Measurements from ENCODE around the gene SPSB1.

Gene SPSB1

DNA sequence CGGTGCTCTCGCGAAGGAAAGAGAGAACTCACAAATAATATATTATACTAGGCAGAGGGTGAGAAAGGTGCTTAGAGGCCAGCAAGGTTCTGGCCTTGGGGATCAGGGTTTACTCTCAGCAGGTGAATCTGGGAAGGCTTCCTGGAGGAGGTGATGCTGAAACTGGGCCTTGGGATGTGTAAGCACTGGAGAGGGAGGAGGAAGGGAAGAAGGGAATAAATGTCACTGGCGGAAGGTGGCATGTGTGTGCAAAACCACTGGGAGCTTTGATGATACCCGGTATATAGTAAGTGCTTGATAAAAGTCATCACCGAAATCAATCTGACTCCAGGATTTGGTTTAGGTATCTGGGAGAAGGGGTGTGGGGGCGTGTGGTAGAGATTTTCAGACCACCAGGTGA is 24.4 kb downstream of the SPSB1 start:
- in situ Hi-C loops (cut with MboI; ENCODE audit: low sequenced_read_pairs) = no loop called here

DNA sequence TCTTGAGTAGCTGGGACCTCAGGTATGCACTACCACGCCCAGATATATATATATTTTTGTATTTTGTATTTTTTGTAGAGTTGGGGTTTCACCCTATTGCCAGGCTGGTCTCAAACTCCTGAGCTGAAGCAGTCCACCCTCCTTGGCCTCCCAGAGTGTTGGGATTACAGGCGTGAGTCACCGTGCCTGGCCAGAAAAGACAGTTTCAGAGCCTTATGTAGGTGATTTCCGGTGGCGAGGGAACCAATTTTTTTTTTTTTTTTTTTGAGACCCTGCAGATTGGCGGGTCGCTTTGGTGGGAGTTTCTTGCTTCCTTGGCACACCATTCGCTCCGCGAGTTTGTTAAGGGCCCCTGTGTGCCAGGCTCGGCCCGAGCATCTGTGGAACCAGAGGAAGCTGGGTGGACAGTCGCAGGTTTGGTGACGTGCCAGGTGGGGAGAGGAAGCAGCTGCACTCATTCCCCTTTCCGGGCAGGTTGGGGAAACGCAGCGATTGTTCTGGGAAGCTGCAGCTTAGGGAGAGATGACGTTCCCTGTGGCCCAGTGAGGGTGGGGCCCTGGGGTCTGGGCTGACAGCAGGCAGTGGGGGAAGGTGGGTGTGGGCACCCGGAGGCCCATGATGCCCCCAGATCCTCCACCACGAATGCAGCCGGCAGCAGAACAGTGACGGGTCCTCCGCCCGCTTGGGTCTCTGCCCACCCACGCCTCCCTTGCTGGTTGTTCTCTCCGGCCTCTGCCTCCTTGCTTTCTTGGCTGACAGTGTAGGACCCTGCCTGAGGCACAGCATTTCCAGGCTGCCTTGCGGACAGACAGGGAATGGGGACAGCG is 25.1 kb downstream of the SPSB1 start:
- in situ Hi-C loops (cut with MboI; ENCODE audit: low sequenced_read_pairs) = no loop called here

DNA sequence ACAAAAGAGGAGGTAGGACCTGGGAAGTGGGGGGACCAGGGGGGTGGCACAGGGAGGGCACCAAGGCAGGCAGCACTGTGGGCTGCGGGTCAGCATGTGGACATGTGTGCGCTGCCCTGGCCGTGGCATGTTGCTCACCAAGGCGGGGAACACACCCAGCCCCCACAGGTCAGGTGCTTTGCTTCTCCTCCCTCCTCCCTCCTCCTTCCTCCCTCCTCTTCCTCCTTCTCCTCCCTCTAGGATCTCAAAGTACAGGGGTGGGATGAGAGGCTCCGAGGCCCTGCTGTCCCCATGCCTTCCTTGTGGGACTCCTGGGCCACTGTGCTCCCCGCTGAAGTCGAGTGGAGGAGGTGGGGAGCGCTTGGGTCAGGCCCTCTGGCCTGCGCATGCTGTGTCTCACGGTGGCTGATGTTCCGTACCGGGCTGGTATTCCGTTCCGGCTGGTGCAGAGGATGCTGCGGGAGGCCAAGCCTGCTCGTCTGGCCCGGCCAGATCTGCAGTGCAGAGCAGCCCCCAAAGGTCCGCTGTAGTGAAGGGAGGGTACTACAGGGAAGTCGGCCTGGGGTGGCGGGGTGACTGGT is 26.6 kb downstream of the SPSB1 start:
- in situ Hi-C loops (cut with MboI; ENCODE audit: low sequenced_read_pairs) = no loop called here

DNA sequence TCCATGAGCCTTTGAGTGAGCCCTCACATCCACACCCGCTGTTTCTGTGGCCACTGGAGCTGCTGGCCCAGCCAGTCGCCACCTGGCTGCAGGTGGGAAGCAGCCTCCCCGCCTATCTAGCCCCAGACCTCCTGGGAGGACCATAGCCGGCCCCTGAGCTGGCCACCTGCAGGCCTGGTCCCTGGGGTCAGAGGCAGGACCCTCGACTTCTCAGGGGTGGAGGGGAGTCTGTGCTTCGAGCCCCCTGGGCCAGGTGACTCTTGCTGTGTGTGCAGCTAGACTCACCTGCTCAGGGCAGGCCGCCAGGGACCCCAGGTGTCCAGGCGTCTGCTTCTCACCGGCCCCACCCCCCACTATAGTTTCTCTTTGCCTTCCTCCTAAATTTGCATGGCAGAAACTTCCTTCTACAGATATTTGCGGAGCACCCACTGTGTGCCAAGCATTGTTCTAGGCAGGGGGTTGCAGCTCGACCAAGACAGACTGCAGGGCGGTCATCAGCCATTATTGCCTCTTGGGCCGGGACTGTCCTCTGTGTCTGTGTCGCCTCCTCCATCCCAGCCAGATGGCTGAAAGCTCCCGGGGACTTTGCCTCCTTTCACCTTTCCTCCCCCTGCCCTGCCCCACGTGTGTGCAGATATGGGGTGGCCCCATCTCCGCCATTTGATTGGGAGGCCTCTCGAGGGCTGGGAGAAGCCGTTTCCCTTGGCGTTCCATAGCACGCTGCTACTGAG is 27.3 kb downstream of the SPSB1 start:
- in situ Hi-C loops (cut with MboI; ENCODE audit: low sequenced_read_pairs) = no loop called here

GRCh38 chr1:9320520-9321479 is 28.1 kb downstream of the SPSB1 start:
- in situ Hi-C loops (cut with MboI; ENCODE audit: low sequenced_read_pairs) = no loop called here

DNA sequence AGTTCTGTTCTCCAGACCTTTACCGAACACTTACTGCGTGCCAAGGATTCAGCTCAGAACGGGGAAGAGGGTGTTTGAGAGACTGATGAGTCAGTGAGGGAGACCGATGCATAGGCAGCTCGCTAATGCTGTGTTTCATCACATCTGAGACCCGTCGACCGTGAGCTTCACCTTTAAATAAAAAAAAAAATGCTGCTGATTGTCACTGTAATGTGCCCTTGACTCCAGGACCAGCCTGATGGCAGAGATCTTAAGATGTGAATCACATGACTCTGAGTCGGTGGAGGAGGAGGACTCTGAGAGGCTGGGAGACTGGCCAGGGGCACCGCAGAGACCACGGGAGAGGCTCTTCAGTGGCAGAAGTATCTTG is 28.8 kb downstream of the SPSB1 start:
- in situ Hi-C loops (cut with MboI; ENCODE audit: low sequenced_read_pairs) = no loop called here

DNA sequence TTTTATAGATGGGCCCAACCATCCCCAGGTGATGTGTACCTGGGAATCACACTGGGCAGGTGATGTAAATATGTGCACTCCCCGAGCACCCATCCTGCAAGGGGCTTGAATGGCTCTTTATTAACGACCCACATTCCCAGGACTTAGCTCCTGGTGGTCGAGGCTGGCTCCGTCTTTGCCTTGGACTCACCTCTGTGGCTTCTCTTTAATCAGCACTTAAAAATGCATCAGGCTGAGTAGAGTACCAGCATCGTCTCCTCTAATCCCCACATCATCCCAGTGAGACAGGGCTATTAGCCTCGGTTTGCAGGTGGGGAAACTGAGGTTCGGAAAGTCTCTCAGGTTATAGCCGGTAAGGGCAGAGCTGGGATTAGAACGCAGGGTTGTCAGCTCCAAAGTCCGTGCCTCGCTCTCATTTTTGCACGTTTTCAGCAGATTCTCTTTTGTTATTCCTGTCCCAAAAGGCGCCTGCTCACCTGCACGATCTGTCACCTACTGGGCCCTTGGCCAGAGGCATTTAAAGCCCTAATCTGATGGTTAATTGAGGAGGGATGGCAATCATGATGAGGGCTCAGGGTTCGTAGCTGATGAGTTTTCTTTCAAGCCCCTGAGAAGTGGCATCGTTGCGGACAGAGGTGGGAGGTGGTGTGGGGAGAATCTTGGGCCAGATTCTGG is 29.4 kb downstream of the SPSB1 start:
- in situ Hi-C loops (cut with MboI; ENCODE audit: low sequenced_read_pairs) = no loop called here

GRCh38 chr1:9322661-9323244 is 30.1 kb downstream of the SPSB1 start:
- in situ Hi-C loops (cut with MboI; ENCODE audit: low sequenced_read_pairs) = no loop called here

DNA sequence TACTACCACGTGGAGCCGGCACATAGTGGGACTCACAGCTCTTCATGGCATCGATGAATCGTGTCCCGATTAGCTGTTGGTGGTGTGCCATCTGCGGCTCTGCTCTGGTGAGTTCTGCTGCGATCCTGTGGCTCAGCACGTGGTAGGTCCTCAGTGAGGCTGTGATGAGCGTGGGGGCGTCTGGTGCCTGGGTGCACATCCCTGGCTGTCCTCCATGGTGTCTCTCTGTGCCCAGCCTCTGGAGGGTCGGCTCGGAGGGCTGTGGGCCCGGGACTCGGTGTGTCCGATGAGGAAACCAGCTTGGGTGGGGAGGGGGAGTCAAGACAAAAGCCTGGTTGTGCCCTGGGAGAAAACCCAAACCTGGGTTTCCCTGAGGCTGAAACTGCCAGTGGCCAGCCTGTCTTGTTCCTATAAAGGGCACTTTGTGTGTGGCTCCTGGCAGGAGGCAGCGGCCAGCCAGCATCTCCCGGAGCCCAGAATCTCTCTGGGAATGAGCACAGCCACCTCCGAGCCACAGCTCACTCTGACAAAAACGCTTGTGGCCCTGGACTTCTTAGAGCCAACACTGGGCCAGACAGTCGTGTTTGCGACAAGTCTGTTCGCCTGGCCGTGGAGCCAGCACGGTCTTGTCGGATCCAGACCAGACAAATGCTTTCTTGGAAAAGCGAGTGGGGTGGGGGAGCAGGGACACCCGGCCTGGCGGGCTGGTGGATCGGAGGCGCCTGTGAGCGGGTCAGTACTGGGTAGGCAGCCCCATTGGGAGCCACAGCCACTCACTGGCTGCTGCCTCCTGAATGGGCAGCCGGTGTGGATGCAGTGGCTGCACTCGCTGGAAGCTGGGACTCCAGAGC is 31.8 kb downstream of the SPSB1 start:
- in situ Hi-C loops (cut with MboI; ENCODE audit: low sequenced_read_pairs) = no loop called here

DNA sequence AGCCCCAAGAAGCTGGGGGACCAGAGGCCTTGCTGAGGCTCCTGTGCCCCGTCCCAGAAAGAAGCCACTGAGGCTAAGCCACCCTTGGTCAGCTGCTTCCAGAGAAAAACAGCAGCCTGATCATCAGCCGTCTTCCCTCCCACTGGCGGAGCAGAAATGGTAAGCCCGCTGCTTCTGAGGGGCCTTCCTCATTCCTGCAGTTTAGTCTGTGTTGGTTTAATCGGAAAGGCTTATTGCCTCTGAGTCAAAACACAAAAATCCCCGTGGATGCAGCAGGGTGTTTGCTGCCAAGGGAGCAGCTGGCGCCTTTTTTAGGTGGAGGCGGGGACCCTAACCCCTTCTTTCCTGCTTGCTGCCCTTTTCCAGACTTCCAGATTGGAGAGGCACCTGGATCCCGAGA is 33.9 kb downstream of the SPSB1 start:
- in situ Hi-C loops (cut with MboI; ENCODE audit: low sequenced_read_pairs) = no loop called here

DNA sequence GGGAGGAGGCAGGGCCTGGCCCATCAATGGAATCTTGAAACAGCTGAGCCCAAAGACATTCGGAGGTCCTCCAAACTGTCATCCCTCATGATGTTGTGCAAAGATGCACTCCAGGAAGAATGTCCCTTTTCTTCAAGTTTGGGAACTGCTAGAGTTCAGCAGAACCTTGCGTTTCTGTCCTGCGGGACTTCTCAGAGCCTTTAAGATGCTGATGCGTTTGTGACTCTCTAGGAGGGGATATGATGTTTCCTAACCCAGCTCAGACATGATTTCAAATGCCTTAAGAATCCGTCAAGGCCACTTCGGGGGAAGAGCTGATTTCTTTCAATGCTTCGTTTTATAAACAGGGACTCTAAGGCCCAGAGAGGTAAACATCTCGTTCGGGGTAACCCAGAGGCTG is 35.5 kb downstream of the SPSB1 start:
- in situ Hi-C loops (cut with MboI; ENCODE audit: low sequenced_read_pairs) = no loop called here

GRCh38 chr1:9328715-9329114 is 36.0 kb downstream of the SPSB1 start:
- in situ Hi-C loops (cut with MboI; ENCODE audit: low sequenced_read_pairs) = no loop called here

DNA sequence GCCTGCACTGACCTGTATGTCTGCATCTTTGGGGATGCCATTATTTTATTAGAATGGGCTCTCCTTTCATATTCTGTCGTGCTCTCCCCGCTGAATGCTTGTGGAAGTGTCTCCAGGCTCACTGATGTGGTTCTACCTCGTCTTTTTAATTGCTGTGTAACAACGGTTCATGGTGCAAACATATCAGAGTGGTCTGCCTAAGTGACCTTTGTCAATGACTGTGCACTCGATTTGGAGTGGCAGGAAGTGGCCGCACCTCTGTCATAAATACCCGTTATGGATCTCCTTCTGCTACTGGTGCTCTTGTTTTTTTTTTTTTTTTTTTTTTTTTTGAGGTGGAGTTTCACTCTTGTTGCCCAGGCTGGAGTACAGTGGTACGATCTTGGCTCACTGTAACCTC is 38.3 kb downstream of the SPSB1 start:
- in situ Hi-C loops (cut with MboI; ENCODE audit: low sequenced_read_pairs) = no loop called here

DNA sequence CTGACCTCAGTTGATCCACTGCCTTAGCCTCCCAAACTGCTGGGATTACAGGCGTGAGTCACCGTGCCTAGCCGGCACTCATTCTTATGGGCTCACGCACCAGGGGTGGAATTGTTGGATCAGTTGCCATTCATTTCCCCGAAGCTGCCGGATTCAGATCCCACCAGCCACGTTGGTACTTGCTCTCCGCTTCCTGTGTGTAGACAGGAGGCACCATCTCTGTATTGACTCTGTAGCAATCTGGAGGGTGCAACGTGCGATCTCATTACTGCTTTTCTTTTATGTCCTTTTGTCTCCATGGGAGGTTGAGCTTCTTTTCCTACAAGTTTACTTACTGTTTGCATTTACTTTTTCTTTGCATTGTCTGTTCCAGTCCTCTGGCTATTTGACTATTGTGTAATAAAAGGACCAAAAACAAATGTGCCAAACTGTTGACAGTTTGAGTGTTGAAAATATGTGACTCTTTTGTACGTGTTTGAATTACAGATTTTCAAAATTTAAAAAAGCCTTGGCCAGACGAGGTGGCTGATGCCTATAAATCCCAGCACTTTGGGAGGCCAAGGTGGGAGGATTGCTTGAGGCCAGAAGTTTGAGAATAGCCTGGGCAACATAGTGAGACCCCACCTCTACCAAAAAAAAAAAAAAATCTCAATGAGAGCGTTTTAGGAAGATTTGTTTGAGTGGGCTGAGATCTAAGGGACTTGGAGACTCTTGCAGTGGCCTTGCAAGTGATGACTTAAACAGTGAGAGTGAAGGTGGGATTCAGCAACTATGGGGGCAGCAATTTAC is 39.1 kb downstream of the SPSB1 start:
- in situ Hi-C loops (cut with MboI; ENCODE audit: low sequenced_read_pairs) = no loop called here

- in situ Hi-C loops (cut with MboI; ENCODE audit: low sequenced_read_pairs) = no loop called here
These were observed 39.9 kb downstream of the SPSB1 start for GRCh38 chr1:9332513-9333143.

DNA sequence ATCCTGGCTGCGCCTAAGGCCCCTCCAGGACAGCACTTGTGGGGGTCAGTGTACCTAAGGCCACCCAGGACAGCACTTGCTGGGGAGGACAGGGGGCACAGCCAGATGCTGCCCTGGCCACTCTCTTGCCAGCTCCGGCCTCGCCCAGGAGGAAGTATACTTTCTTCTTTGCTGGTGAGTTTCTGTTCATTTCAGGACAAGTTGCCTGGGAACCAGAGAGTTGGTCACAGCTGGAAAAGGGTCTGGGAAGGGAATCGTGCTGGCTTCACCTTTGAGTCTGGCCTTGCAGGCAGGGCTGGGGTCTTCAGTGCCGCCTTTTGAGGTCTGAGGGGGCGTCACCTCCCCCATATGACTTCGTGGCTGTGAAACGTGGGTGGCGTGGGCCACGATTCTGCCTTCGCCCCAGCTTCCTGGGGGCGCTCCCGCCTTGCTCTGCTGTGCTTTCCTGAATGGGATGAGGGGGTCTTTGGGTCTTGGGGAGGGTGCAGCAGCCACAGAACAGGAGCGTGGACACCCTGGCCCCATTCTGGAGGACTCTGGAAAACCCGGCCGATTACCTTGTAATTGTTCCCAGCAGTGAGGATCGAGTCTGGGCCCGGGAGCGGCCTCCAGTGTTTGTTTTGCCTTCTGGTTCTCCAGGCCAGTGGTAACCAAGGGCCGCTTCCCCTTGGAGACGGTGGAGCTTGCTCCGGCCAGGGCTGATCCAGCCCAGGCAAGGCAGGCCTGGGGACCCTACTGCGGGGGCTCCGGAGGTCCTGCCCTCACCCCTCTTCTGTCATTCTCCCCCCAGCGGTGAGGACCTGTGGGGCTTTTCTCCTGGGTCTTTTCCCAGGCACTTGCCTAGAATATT is 45.9 kb downstream of the SPSB1 start:
- in situ Hi-C loops (cut with MboI; ENCODE audit: low sequenced_read_pairs) = no loop called here

Measured in HL-60/S4 (cell line).